Endothelial cell of umbilical vein (primary cell): ENCODE data around the gene TMEM129.

Experiments
- EZH2 ChIP-seq: IDR thresholded peaks from 2 replicates; pipeline ENCODE4 v1.6.1; 2012; ENCODE audit warnings: borderline replicate concordance, low read depth, mild to moderate bottlenecking, moderate library complexity, low read length, inconsistent platforms; ENCODE audit not compliant: severe bottlenecking
- FOS ChIP-seq: IDR thresholded peaks from 2 replicates; pipeline ENCODE4 v1.6.1; 2011; ENCODE audit warnings: mild to moderate bottlenecking, low read length, moderate library complexity, borderline replicate concordance; ENCODE audit not compliant: insufficient read depth
- MYC ChIP-seq: IDR thresholded peaks from one replicate; pipeline ENCODE4 v1.6.1; 2011; ENCODE audit warnings: mild to moderate bottlenecking, low read depth, low read length
- POLR2A ChIP-seq: IDR thresholded peaks from 2 replicates; pipeline ENCODE4 v1.6.1; 2012; ENCODE audit warnings: low read depth, mild to moderate bottlenecking, control low read depth, low read length
- TF ChIP-seq, protein P1 (sequence below), 2 donors: IDR thresholded peaks; 1 replicate in 1 of 2; 2 replicates in 1 of 2; pipeline ENCODE4 v1.5.1; 2011; ENCODE audit warnings: low read length in 2 of 2, mild to moderate bottlenecking in 2 of 2, moderate library complexity in 2 of 2, control low read depth in 1 of 2, inconsistent platforms in 1 of 2, low read depth in 1 of 2; ENCODE audit not compliant: insufficient read depth in 1 of 2; ENCODE audit errors: extremely low read depth in 1 of 2

GRCh38 chr4:1763070-1763549 is 42.0 kb upstream of the TMEM129 start:
- no peak for TF ChIP-seq POLR2A
- no peak for TF ChIP-seq FOS
- no peak for TF ChIP-seq EZH2
- TF ChIP-seq, protein P1, sequence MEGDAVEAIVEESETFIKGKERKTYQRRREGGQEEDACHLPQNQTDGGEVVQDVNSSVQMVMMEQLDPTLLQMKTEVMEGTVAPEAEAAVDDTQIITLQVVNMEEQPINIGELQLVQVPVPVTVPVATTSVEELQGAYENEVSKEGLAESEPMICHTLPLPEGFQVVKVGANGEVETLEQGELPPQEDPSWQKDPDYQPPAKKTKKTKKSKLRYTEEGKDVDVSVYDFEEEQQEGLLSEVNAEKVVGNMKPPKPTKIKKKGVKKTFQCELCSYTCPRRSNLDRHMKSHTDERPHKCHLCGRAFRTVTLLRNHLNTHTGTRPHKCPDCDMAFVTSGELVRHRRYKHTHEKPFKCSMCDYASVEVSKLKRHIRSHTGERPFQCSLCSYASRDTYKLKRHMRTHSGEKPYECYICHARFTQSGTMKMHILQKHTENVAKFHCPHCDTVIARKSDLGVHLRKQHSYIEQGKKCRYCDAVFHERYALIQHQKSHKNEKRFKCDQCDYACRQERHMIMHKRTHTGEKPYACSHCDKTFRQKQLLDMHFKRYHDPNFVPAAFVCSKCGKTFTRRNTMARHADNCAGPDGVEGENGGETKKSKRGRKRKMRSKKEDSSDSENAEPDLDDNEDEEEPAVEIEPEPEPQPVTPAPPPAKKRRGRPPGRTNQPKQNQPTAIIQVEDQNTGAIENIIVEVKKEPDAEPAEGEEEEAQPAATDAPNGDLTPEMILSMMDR (IDR thresholded peaks at IDR 0.05; ENCODE audit: extremely low read depth in 1 of 2, insufficient read depth in 1 of 2, low read depth in 1 of 2, low read length in 2 of 2): no peak
- no peak for TF ChIP-seq MYC
